ENCODE data around the gene TTC4. TPM values are rescaled to one million over a fixed set of nuclear protein-coding genes. Genes with fewer than 3 reads are reported as not detected.
A peak's percentile ranks its signal among the peaks of the same experiment; 100 is the strongest.

TTC4 gene
- total and polyA plus RNA-seq, 7 donors = 25.0 to 58.9 (median 39.3) TPM

DNA sequence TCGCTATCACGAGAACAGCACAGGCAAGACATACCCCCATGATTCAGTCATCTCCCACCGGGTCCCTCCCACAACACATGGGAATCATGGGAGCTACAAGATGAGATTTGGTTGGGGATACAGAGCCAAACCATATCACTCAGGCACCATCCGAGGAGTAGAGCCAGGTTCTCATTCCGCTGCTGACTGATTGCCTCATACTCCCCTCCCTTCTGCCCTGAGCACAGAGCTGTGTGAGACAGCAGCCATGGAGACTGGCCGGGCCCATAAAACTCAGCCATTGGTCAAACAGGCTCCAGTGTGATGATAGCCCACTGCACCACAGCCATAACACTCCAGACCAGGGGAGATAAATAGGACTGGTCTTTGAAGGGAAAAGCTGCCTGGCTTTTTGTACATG is 22.6 kb downstream of the TTC4 start:
- H3K27ac ChIP-seq = no peak overlapping the region
- TF ChIP-seq, protein P1, sequence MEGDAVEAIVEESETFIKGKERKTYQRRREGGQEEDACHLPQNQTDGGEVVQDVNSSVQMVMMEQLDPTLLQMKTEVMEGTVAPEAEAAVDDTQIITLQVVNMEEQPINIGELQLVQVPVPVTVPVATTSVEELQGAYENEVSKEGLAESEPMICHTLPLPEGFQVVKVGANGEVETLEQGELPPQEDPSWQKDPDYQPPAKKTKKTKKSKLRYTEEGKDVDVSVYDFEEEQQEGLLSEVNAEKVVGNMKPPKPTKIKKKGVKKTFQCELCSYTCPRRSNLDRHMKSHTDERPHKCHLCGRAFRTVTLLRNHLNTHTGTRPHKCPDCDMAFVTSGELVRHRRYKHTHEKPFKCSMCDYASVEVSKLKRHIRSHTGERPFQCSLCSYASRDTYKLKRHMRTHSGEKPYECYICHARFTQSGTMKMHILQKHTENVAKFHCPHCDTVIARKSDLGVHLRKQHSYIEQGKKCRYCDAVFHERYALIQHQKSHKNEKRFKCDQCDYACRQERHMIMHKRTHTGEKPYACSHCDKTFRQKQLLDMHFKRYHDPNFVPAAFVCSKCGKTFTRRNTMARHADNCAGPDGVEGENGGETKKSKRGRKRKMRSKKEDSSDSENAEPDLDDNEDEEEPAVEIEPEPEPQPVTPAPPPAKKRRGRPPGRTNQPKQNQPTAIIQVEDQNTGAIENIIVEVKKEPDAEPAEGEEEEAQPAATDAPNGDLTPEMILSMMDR (IDR thresholded peaks at IDR 0.05) = no peak
- 81 to 91% (median 89%) methylated on average over 6 of the region's 6 CpGs for WGBS, 3 donors

GRCh38 chr1:54741531-54741930 is 25.9 kb downstream of the TTC4 start:
- intact Hi-C loops (cut with DNase I) = no loop called here
- H3K27ac ChIP-seq = no peak overlapping the region

More for the DNA sequence above, 22.6 kb downstream of the TTC4 start:
- no peaks in the 10 kb centered on the region for H3K27me3 ChIP-seq (ENCODE audit: insufficient read depth in 3 of 3, low read length in 2 of 3)
- intact Hi-C loops (cut with DNase I) = no loop called here
- H3K4me3 ChIP-seq = no peak overlapping the region
- no peak for DNase-seq
- peaks cover 3 to 99% of the 10 kb centered on the region in 2 donors for H3K36me3 ChIP-seq (ENCODE audit: insufficient read depth in 1 of 2, low read depth in 1 of 2)
- H3K4me1 ChIP-seq = no peaks in the 10 kb centered on the region
- ATAC-seq = no peak
- H3K9me3 ChIP-seq = no peaks in the 10 kb centered on the region

GRCh38 chr1:54742282-54742681 is 26.6 kb downstream of the TTC4 start:
- Histone ChIP-seq H3K27ac (no peak overlapping the region), H3K9me3 (no peaks in the 10 kb centered on the region), H3K36me3 (ENCODE audit: insufficient read depth in 1 of 2, low read depth in 1 of 2) (peaks cover 0 to 69% of the 10 kb centered on the region in 2 donors), H3K4me1 (no peaks in the 10 kb centered on the region), H3K27me3 (ENCODE audit: insufficient read depth in 3 of 3, low read length in 2 of 3) (no peaks in the 10 kb centered on the region), H3K4me3 (no peak overlapping the region)
- TF ChIP-seq, protein P1 (IDR thresholded peaks at IDR 0.05) = no peak
- WGBS, 3 donors = 45 to 58% (median 52%) methylated on average over 4 of the region's 4 CpGs
- intact Hi-C loops (cut with DNase I) = no loop called here
- no peak for DNase-seq
- no peak for ATAC-seq

More at GRCh38 chr1:54741531-54741930, 25.9 kb downstream of the TTC4 start:
- DNase-seq = no peak
- Histone ChIP-seq H3K27me3 (ENCODE audit: insufficient read depth in 3 of 3, low read length in 2 of 3) (no peaks in the 10 kb centered on the region), H3K36me3 (ENCODE audit: insufficient read depth in 1 of 2, low read depth in 1 of 2) (peaks cover 0 to 76% of the 10 kb centered on the region in 2 donors), H3K4me1 (no peaks in the 10 kb centered on the region), H3K4me3 (no peak overlapping the region), H3K9me3 (no peaks in the 10 kb centered on the region)
- 76 to 86% (median 77%) methylated on average over 4 of the region's 4 CpGs for WGBS, 3 donors
- ATAC-seq = no peak
- TF ChIP-seq, protein P1 (IDR thresholded peaks at IDR 0.05) = no peak

DNA sequence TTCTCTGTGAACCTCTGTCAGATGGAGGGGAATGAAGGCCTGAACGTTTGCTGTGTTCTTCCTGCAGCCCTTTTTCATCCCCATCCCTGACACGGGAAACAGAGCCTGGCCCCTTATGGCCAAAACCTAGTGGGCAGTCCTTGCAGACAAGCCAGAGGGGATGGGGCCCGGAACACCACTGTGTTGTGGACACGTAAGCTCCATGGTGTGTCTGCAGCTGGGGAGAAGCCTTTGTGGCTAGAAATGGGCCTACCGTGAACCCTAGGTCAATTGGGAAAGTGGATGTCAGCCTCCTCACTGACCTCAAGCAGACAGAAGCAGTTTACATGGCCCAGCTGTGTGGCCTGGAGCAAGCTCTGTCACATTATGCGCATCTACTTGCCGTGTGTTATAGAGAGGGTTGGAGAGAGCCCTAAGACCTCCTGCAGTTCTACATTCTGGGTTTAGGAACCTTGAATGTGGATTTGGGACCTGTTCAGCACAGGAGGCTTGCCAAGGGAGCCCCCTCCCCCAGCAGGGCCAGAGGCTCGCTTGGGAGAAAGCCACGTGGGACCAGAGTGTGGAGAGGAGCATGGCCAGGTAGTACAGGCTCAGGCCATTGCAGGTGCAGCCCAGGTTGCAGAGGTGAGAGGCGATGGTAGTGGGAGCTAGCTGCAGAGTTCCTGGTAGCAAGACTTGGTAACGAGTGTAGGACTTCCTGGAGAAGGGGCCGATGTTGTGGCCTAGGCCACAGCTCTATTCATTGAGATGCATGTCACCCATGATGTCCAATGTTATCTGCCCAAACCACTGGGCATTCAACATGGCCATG is 28.0 kb downstream of the TTC4 start:
- H3K4me3 ChIP-seq = no peak overlapping the region
- no peaks in the 10 kb centered on the region for H3K27me3 ChIP-seq (ENCODE audit: insufficient read depth in 3 of 3, low read length in 2 of 3)
- intact Hi-C loops (cut with DNase I) = no loop called here
- H3K9me3 ChIP-seq = no peaks in the 10 kb centered on the region
- no peaks in the 10 kb centered on the region for H3K4me1 ChIP-seq
- 76 to 84% (median 79%) methylated on average over 12 of the region's 12 CpGs for WGBS, 3 donors
- DNase-seq (no peak), ATAC-seq (peak in 1 of 4 donors; percentile 12)
- H3K27ac ChIP-seq = no peak overlapping the region
- TF ChIP-seq, protein P1 (IDR thresholded peaks at IDR 0.05) = no peak
- peaks cover 0 to 55% of the 10 kb centered on the region in 2 donors for H3K36me3 ChIP-seq (ENCODE audit: insufficient read depth in 1 of 2, low read depth in 1 of 2)
